ENCODE data around the gene NLE1.
"Not testable (repeated sequence)": the region's sequence is repeated elsewhere in the genome, so short reads cannot be mapped to it uniquely, and the experiment has no call there.

NLE1 gene

DNA sequence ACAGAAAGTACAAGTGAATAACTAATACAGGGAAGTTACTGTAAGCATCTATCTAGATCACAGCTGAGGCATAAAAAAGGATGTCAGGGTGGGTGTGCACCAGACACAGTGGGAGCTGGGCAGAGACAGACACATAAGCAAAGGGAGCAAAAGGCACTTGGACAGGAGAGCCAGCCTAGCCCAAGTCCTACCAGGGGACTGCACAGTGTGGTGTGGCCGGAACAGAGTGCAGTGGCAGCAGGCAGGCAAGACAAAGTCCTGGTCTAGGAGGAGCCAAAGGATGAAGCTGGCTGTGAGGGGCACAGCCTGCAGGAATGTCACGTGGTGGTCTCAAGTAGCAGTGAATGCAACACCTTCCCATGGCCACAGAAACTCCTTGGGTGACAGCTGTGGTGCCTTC is 44.3 kb downstream of the NLE1 start:
- Histone ChIP-seq H3K36me3 (ENCODE audit: low read depth) (peaks cover 6% of the 10 kb centered on the region; the same call in 1 of the 2 replicates), H3K4me1 (ENCODE audit: insufficient read depth, poor library complexity, severe bottlenecking) (no peaks in the 10 kb centered on the region), H3K27me3 (ENCODE audit: insufficient read depth, poor library complexity, severe bottlenecking) (no peaks in the 10 kb centered on the region), H3K9me3 (ENCODE audit: severe bottlenecking) (no peaks in the 10 kb centered on the region), H3K27ac (ENCODE audit: poor library complexity, severe bottlenecking) (no peak overlapping the region), H3K4me3 (ENCODE audit: severe bottlenecking) (no peak overlapping the region)
- ATAC-seq (ENCODE audit: low read depth) (no peak), DNase-seq (ENCODE audit: low spot score) (no peak)
- TF ChIP-seq, protein P1, sequence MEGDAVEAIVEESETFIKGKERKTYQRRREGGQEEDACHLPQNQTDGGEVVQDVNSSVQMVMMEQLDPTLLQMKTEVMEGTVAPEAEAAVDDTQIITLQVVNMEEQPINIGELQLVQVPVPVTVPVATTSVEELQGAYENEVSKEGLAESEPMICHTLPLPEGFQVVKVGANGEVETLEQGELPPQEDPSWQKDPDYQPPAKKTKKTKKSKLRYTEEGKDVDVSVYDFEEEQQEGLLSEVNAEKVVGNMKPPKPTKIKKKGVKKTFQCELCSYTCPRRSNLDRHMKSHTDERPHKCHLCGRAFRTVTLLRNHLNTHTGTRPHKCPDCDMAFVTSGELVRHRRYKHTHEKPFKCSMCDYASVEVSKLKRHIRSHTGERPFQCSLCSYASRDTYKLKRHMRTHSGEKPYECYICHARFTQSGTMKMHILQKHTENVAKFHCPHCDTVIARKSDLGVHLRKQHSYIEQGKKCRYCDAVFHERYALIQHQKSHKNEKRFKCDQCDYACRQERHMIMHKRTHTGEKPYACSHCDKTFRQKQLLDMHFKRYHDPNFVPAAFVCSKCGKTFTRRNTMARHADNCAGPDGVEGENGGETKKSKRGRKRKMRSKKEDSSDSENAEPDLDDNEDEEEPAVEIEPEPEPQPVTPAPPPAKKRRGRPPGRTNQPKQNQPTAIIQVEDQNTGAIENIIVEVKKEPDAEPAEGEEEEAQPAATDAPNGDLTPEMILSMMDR (IDR thresholded peaks at IDR 0.05; ENCODE audit: poor library complexity, severe bottlenecking), result no peak

DNA sequence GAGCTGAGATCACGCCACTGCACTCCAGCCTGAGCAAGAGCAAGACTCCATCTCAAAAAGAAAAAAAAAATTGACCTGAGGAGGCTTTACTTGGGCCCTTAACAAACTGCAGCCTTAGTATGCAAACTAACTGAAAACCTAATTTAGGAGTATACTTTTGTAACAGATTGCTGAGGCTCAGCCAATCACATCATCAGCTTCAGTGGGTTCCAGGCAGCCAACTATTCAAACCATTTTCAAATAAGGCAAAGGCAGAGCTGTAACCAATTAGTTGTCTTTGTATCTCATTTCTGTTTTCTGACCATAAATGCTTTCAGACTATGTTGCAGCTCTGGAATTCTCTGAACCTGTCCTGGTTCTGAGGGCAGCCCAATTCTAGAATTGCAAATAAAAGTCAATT is 46.4 kb downstream of the NLE1 start:
- H3K4me3 ChIP-seq (ENCODE audit: severe bottlenecking), result no peak overlapping the region
- H3K9me3 ChIP-seq (ENCODE audit: severe bottlenecking), result no peaks in the 10 kb centered on the region
- DNase-seq (ENCODE audit: low spot score), result no peak
- no peak for ATAC-seq (ENCODE audit: low read depth)
- no peaks in the 10 kb centered on the region for H3K36me3 ChIP-seq (ENCODE audit: low read depth)
- no peaks in the 10 kb centered on the region for H3K27me3 ChIP-seq (ENCODE audit: insufficient read depth, poor library complexity, severe bottlenecking)
- H3K4me1 ChIP-seq (ENCODE audit: insufficient read depth, poor library complexity, severe bottlenecking), result no peaks in the 10 kb centered on the region
- H3K27ac ChIP-seq (ENCODE audit: poor library complexity, severe bottlenecking), result no peak overlapping the region
- TF ChIP-seq, protein P1 (IDR thresholded peaks at IDR 0.05; ENCODE audit: poor library complexity, severe bottlenecking), result no peak

DNA sequence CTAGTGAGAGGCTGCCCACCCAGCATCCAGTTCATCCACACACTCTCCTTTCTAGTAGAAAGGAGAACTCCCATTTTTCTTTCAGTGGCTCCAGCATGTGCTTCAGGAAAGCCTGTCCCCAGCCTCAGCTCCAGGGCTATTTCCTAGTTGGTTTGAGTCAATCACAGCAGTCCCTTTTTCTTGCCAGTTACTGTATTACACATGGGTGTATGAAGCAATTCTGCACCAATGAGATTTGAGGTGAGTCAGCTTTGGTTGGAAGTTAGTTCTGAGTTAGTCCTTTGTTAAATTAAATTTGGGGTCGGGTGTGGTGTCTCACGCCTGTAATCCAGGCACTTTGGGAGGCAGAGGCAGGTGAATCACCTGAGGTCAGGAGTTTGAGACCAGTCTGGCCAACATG is 47.2 kb downstream of the NLE1 start:
- peak overlapping the region; percentile 17 for H3K27ac ChIP-seq (ENCODE audit: poor library complexity, severe bottlenecking)
- DNase-seq (ENCODE audit: low spot score) (no peak), ATAC-seq (ENCODE audit: low read depth) (peak; percentile 83)
- no peaks in the 10 kb centered on the region for H3K36me3 ChIP-seq (ENCODE audit: low read depth)
- peaks cover 1% of the 10 kb centered on the region for H3K4me1 ChIP-seq (ENCODE audit: insufficient read depth, poor library complexity, severe bottlenecking)
- TF ChIP-seq, protein P1 (IDR thresholded peaks at IDR 0.05; ENCODE audit: poor library complexity, severe bottlenecking), result no peak
- no peaks in the 10 kb centered on the region for H3K9me3 ChIP-seq (ENCODE audit: severe bottlenecking)
- no peak overlapping the region for H3K4me3 ChIP-seq (ENCODE audit: severe bottlenecking)
- no peaks in the 10 kb centered on the region for H3K27me3 ChIP-seq (ENCODE audit: insufficient read depth, poor library complexity, severe bottlenecking)

DNA sequence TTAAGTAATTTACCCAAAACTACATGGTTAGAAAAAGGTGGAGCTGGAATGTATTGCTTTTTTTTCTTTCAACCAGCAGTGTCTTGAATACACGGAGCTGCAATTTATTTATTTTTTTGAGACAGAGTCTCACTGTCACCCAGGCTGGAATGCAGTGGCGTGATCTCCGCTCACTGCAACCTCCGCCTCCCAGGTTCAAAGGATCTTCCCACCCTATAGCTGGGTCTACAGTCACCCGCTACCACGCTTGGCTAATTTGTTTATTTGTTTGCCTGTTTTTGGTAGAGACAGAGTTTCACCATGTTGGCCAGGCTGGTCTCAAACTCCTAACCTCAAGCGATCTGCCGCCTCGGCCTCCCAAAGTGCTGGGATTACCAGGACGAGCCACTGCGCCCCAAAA is 51.4 kb downstream of the NLE1 start:
- H3K27ac ChIP-seq (ENCODE audit: poor library complexity, severe bottlenecking); H3K27me3 ChIP-seq (ENCODE audit: insufficient read depth, poor library complexity, severe bottlenecking); H3K4me3 ChIP-seq (ENCODE audit: severe bottlenecking); H3K9me3 ChIP-seq (ENCODE audit: severe bottlenecking); DNase-seq (ENCODE audit: low spot score); ATAC-seq (ENCODE audit: low read depth); H3K36me3 ChIP-seq (ENCODE audit: low read depth): not testable (repeated sequence)
- H3K4me1 ChIP-seq (ENCODE audit: insufficient read depth, poor library complexity, severe bottlenecking), result peaks cover 23% of the 10 kb centered on the region

DNA sequence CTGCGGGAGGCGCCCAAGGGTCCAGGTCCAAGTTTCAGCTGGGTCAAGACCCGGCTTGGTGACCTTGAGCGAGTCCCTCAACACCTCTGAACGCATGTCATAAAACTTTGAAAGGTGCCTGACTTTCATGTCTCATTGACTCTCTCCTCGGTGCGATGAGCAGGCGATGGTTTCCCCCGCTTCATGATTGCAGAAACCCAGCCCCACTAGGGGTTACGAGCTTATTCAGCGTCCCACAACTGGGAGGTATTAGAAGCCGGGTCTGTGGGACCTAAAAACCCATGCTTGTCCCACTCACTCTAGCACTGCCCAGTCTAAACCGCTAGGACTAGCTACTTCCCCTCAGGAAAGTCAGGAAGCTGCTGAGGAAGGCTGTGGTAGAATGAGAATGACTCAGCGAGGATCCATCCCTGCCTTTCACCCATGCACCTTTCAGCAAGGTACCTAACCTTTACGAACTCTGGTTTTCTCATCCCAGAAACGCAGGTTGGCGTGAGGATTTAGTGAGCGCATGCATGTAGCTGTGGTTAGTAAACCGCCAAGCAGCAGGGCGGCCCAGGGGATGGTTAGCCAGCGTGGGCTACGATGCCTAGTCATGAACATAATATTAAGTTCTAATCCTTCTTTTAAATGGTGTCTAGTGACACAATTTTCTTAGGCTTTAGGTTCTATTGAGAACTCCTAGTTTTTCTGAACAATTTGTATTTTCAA is 52.4 kb downstream of the NLE1 start:
- Histone ChIP-seq H3K4me3 (ENCODE audit: severe bottlenecking) (peak overlapping the region; percentile 94), H3K27ac (ENCODE audit: poor library complexity, severe bottlenecking) (peak overlapping the region; percentile 96), H3K9me3 (ENCODE audit: severe bottlenecking) (no peaks in the 10 kb centered on the region), H3K4me1 (ENCODE audit: insufficient read depth, poor library complexity, severe bottlenecking) (peaks cover 33% of the 10 kb centered on the region), H3K36me3 (ENCODE audit: low read depth) (no peaks in the 10 kb centered on the region), H3K27me3 (ENCODE audit: insufficient read depth, poor library complexity, severe bottlenecking) (no peaks in the 10 kb centered on the region)
- ATAC-seq (ENCODE audit: low read depth) (peak; percentile 65), DNase-seq (ENCODE audit: low spot score) (no peak)
- TF ChIP-seq, protein P1 (IDR thresholded peaks at IDR 0.05; ENCODE audit: poor library complexity, severe bottlenecking), result peak; percentile 77

Data from RWPE2 (cell line).